Endothelial cell of umbilical vein (primary cell): ENCODE data around the gene DNAAF3. TPM values are rescaled to one million over a fixed set of nuclear protein-coding genes. Genes with fewer than 3 reads are reported as not detected.

ENCODE experiments used
- BruUV-seq: library from RNA; stranded (reverse); fragments of 400-500 nt; replicated peaks from 2 replicates; lab custom pipeline; 2021; lab: Mats Ljungman, UMichigan
- CTCF ChIA-PET: fragments of 300-600, 350-600 bp; sonication (Branson Sonifier 250); formaldehyde crosslinking; loops from one replicate; lab custom pipeline; 2021; ENCODE audit warnings: antibody characterized with exemption, inconsistent platforms; lab: Charles Lee
- POLR2A ChIA-PET: fragments of 300-600, 350-600 bp; sonication (Branson Sonifier 250); formaldehyde crosslinking; loops from one replicate; lab custom pipeline; 2021; ENCODE audit warnings: antibody characterized with exemption, inconsistent platforms; lab: Charles Lee
- DNase-seq: peaks from one replicate; pipeline ENCODE4 v3.0.0-alpha.2; 2011; ENCODE audit warnings: low read depth, low spot score
- FAIRE-seq: peaks from 2 replicates; lab custom pipeline; 2011; peaks lifted over from hg19 to GRCh38; lab: Jason Lieb, UNC
- H2AFZ ChIP-seq: 2 replicates; pipeline ENCODE4 v1.6.0; 2012; ENCODE audit warnings: low read depth, low read length, control low read depth, inconsistent platforms
- H3K27ac ChIP-seq: 2 replicates; pipeline ENCODE4 v1.5.1; 2011; ENCODE audit warnings: low read depth, mild to moderate bottlenecking, control low read depth, low read length, moderate library complexity; ENCODE audit not compliant: insufficient read depth
- H3K27me3 ChIP-seq, 2 experiments: 2 replicates each; pipeline versions ENCODE4 v1.6.0 to v1.6.1; 2011; ENCODE audit warnings: low read length in 2 of 2, mixed read lengths in 1 of 2; ENCODE audit not compliant: control insufficient read depth in 2 of 2, insufficient read depth in 2 of 2
- H3K36me3 ChIP-seq, 2 experiments: 2 replicates in 1 of 2; 3 replicates in 1 of 2; pipeline ENCODE4 v1.5.1; 2011; ENCODE audit warnings: low read length in 2 of 2, mild to moderate bottlenecking in 1 of 2, moderate library complexity in 1 of 2; ENCODE audit not compliant: control insufficient read depth in 2 of 2, insufficient read depth in 2 of 2; ENCODE audit errors: extremely low read depth in 1 of 2
- H3K4me1 ChIP-seq: 3 replicates; pipeline ENCODE4 v1.5.1; 2011; ENCODE audit warnings: mild to moderate bottlenecking, low read length; ENCODE audit not compliant: control insufficient read depth, insufficient read depth; ENCODE audit errors: extremely low read depth
- H3K4me2 ChIP-seq: 2 replicates; pipeline ENCODE4 v1.6.1; 2011; ENCODE audit warnings: low read length, control low read depth, mixed read lengths; ENCODE audit not compliant: insufficient read depth
- H3K4me3 ChIP-seq, 3 experiments: fragments of 200-600 bp in 1 of 3; sonication (generic), shearing (Covaris generic) in 1 of 3; replicated peaks in 1 of 3; 2 replicates each; pipeline ENCODE4 v1.5.1; 2011 to 2016; ENCODE audit warnings: control low read depth in 3 of 3, low read length in 3 of 3, mild to moderate bottlenecking in 2 of 3, inconsistent platforms in 1 of 3, low read depth in 1 of 3, moderate library complexity in 1 of 3; ENCODE audit not compliant: insufficient read depth in 1 of 3
- H3K79me2 ChIP-seq: 2 replicates; pipeline ENCODE4 v1.6.0; 2012; ENCODE audit warnings: low read length, inconsistent platforms; ENCODE audit not compliant: control insufficient read depth, insufficient read depth
- H3K9ac ChIP-seq: replicated peaks from 2 replicates; pipeline ENCODE3; 2011; ENCODE audit warnings: low read length, control low read depth; ENCODE audit not compliant: insufficient read depth; ENCODE audit errors: extremely low read depth
- H3K9me1 ChIP-seq: replicated peaks from 3 replicates; pipeline ENCODE4 v1.6.0; 2011; ENCODE audit warnings: mild to moderate bottlenecking, low read length; ENCODE audit not compliant: control insufficient read depth, insufficient read depth; ENCODE audit errors: extremely low read depth
- H3K9me3 ChIP-seq: replicated peaks from 2 replicates; pipeline ENCODE4 v1.5.1; 2012; ENCODE audit warnings: low read length, inconsistent platforms; ENCODE audit not compliant: control insufficient read depth, insufficient read depth
- H4K20me1 ChIP-seq: replicated peaks from 2 replicates; pipeline ENCODE3; 2011; ENCODE audit warnings: mild to moderate bottlenecking, low read length; ENCODE audit not compliant: control insufficient read depth, insufficient read depth; ENCODE audit errors: extremely low read depth
- EZH2 ChIP-seq: IDR thresholded peaks from 2 replicates; pipeline ENCODE4 v1.6.1; 2012; ENCODE audit warnings: borderline replicate concordance, low read depth, mild to moderate bottlenecking, moderate library complexity, low read length, inconsistent platforms; ENCODE audit not compliant: severe bottlenecking
- FOS ChIP-seq: IDR thresholded peaks from 2 replicates; pipeline ENCODE4 v1.6.1; 2011; ENCODE audit warnings: mild to moderate bottlenecking, low read length, moderate library complexity, borderline replicate concordance; ENCODE audit not compliant: insufficient read depth
- GATA2 ChIP-seq: IDR thresholded peaks from 2 replicates; pipeline ENCODE4 v1.7.0; 2011; ENCODE audit warnings: low read depth, mild to moderate bottlenecking, moderate library complexity, mixed read lengths, low read length; ENCODE audit not compliant: insufficient read length, insufficient read depth
- JUN ChIP-seq: IDR thresholded peaks from 2 replicates; pipeline ENCODE4 v1.6.1; 2011; ENCODE audit warnings: borderline replicate concordance, low read depth; ENCODE audit not compliant: insufficient read length, insufficient read depth
- MAX ChIP-seq: IDR thresholded peaks from 2 replicates; pipeline ENCODE4 v1.6.1; 2011; ENCODE audit not compliant: insufficient read depth, insufficient read length
- POLR2A ChIP-seq: IDR thresholded peaks from 2 replicates; pipeline ENCODE4 v1.6.1; 2012; ENCODE audit warnings: low read depth, mild to moderate bottlenecking, control low read depth, low read length
- POLR2AphosphoS5 ChIP-seq: IDR thresholded peaks from 2 replicates; pipeline ENCODE4 v1.6.1; 2012; ENCODE audit warnings: low read depth, mild to moderate bottlenecking, control low read depth, low read length, moderate library complexity; ENCODE audit not compliant: insufficient read depth
- dilution Hi-C: fragments of 300-500 bp; cut with MboI; formaldehyde crosslinking; loops from one replicate; pipeline ENCODE4 v1.15.0; 2019; ENCODE audit warnings: low sequenced_read_pairs; ENCODE audit not compliant: extremely low pct_ligation_motif_present
- intact Hi-C: fragments of 100-400 bp; cut with micrococcal nuclease; formaldehyde crosslinking; loops from one replicate; pipeline ENCODE4 v1.10.0; 2022
- microRNA-seq: library from miRNA; unstranded; fragments of <30 nt; microRNA quantifications from one replicate; pipeline ENCODE4 v1.2.0, GENCODE V29; 2021; ENCODE audit warnings: borderline number of aligned reads, borderline replicate concordance
- polyA plus RNA-seq, 4 experiments: library from polyadenylated mRNA; depleted of rRNA in 3 of 4; stranded (reverse) in 3 of 4; unstranded in 1 of 4; fragments of >200 nt; gene quantifications; 2 replicates each; pipeline versions ENCODE4 v1.2.1 to v1.2.3, GENCODE V29; 2011 to 2012; ENCODE audit warnings: missing spikeins in 1 of 4
- small RNA-seq: library from RNA; depleted of rRNA; stranded (forward); fragments of <200 nt; gene quantifications from one replicate; pipeline ENCODE3, GENCODE V24; 2012; ENCODE audit warnings: low replicate concordance, low read depth; ENCODE audit not compliant: insufficient read depth, insufficient read length
- total RNA-seq: library from RNA; stranded (reverse); gene quantifications from 2 replicates; pipeline ENCODE4 v1.2.3, GENCODE V29; 2021
- TF ChIP-seq, protein P1 (sequence below), 2 donors: IDR thresholded peaks; 1 replicate in 1 of 2; 2 replicates in 1 of 2; pipeline ENCODE4 v1.5.1; 2011; ENCODE audit warnings: low read length in 2 of 2, mild to moderate bottlenecking in 2 of 2, moderate library complexity in 2 of 2, control low read depth in 1 of 2, inconsistent platforms in 1 of 2, low read depth in 1 of 2; ENCODE audit not compliant: insufficient read depth in 1 of 2; ENCODE audit errors: extremely low read depth in 1 of 2

DNAAF3 gene
- total and polyA plus RNA-seq, 2 donors (not counting 3 experiments of a cell fraction or from before 2014, with no cell fraction given) = 0.62 to 0.75 TPM

- Histone ChIP-seq H3K4me2 (no peak overlapping the region), H3K9ac (no peak overlapping the region), H3K9me3 (no peaks in the 10 kb centered on the region), H2AFZ (no peak overlapping the region), H3K9me1 (no peaks in the 10 kb centered on the region), H3K4me3 (no peak overlapping the region), H4K20me1 (no peaks in the 10 kb centered on the region), H3K79me2 (peaks cover 42% of the 10 kb centered on the region), H3K36me3 (peaks cover 2 to 4% of the 10 kb centered on the region in 2 experiments), H3K27ac (no peak overlapping the region), H3K27me3 (no peaks in the 10 kb centered on the region), H3K4me1 (no peaks in the 10 kb centered on the region)
- ChIA-PET POLR2A (no interaction called here), CTCF (no interaction called here)
- FAIRE-seq (no peak), DNase-seq (no peak)
- BruUV-seq = no TSS peak
- TF ChIP-seq EZH2 (no peak), JUN (no peak), FOS (no peak), POLR2A (no peak), MAX (no peak), GATA2 (no peak), POLR2AphosphoS5 (no peak)
- TF ChIP-seq, protein P1, sequence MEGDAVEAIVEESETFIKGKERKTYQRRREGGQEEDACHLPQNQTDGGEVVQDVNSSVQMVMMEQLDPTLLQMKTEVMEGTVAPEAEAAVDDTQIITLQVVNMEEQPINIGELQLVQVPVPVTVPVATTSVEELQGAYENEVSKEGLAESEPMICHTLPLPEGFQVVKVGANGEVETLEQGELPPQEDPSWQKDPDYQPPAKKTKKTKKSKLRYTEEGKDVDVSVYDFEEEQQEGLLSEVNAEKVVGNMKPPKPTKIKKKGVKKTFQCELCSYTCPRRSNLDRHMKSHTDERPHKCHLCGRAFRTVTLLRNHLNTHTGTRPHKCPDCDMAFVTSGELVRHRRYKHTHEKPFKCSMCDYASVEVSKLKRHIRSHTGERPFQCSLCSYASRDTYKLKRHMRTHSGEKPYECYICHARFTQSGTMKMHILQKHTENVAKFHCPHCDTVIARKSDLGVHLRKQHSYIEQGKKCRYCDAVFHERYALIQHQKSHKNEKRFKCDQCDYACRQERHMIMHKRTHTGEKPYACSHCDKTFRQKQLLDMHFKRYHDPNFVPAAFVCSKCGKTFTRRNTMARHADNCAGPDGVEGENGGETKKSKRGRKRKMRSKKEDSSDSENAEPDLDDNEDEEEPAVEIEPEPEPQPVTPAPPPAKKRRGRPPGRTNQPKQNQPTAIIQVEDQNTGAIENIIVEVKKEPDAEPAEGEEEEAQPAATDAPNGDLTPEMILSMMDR (IDR thresholded peaks at IDR 0.05; ENCODE audit: extremely low read depth in 1 of 2, insufficient read depth in 1 of 2, low read depth in 1 of 2, low read length in 2 of 2) = no peak
- intact Hi-C loops = no loop called here
- dilution Hi-C loops = no loop called here
These were observed 56.7 kb downstream of the DNAAF3 start for GRCh38 chr19:55109527-55110291.

Small RNAs within 50 kb of the gene (microRNA-seq; reads per million reads assigned to microRNA genes)
- not detected for gene MIR7975

Small RNAs within 50 kb of the gene (small RNA-seq; reads per million reads assigned to genes)
- gene MIR7975 (not detected), gene RF01210 (not detected)

Other genes starting within 250 kb of the DNAAF3 start
- not detected in 2 replicates for gene NLRP7, start 219.1 kb downstream of the DNAAF3 start, total RNA-seq
- not detected in 2 replicates for gene NLRP7, start 219.1 kb downstream of the DNAAF3 start, polyA plus RNA-seq
- 7.2 and 12.6 TPM in 2 replicates for gene NLRP2, start 200.2 kb downstream of the DNAAF3 start, total RNA-seq
- 4.3 and 5.9 TPM in 2 replicates for gene NLRP2, start 200.2 kb downstream of the DNAAF3 start, polyA plus RNA-seq
- 0.27 and 0.28 TPM in 2 replicates for gene GP6, start 128.3 kb downstream of the DNAAF3 start, total RNA-seq
- 0.11 and 0.21 TPM in 2 replicates for gene GP6, start 128.3 kb downstream of the DNAAF3 start, polyA plus RNA-seq
- 14.0 and 19.6 TPM in 2 replicates for gene RDH13, start 103.5 kb downstream of the DNAAF3 start, total RNA-seq
- 8.7 and 9.5 TPM in 2 replicates for gene RDH13, start 103.5 kb downstream of the DNAAF3 start, polyA plus RNA-seq
- 18.1 and 28.9 TPM in 2 replicates for gene EPS8L1, start 90.7 kb downstream of the DNAAF3 start, total RNA-seq
- gene EPS8L1, start 90.7 kb downstream of the DNAAF3 start, polyA plus RNA-seq = 13.8 and 15.9 TPM in 2 replicates
- gene PPP1R12C, start 49.0 kb downstream of the DNAAF3 start, total RNA-seq = 137 and 149 TPM in 2 replicates
- gene PPP1R12C, start 49.0 kb downstream of the DNAAF3 start, polyA plus RNA-seq = 69.5 and 86.4 TPM in 2 replicates
- gene TNNT1, start 17.4 kb downstream of the DNAAF3 start, total RNA-seq = 0.51 and 0.92 TPM in 2 replicates
- 0.18 and 0.22 TPM in 2 replicates for gene TNNT1, start 17.4 kb downstream of the DNAAF3 start, polyA plus RNA-seq
- not detected in 2 replicates for gene TNNI3, start 8.9 kb downstream of the DNAAF3 start, total RNA-seq
- gene TNNI3, start 8.9 kb downstream of the DNAAF3 start, polyA plus RNA-seq = not detected in 2 replicates
- gene SYT5, start 13.7 kb upstream of the DNAAF3 start, total RNA-seq = 0.42 TPM in 1 of 2 replicates, not detected in the other
- not detected in 2 replicates for gene SYT5, start 13.7 kb upstream of the DNAAF3 start, polyA plus RNA-seq
- 0.51 and 1.00 TPM in 2 replicates for gene PTPRH, start 42.9 kb upstream of the DNAAF3 start, total RNA-seq
- 0.10 and 0.14 TPM in 2 replicates for gene PTPRH, start 42.9 kb upstream of the DNAAF3 start, polyA plus RNA-seq
- 4.1 and 5.4 TPM in 2 replicates for gene TMEM86B, start 62.1 kb upstream of the DNAAF3 start, total RNA-seq
- 4.5 and 5.8 TPM in 2 replicates for gene TMEM86B, start 62.1 kb upstream of the DNAAF3 start, polyA plus RNA-seq
- gene PPP6R1, start 92.4 kb upstream of the DNAAF3 start, total RNA-seq = 68.3 and 71.8 TPM in 2 replicates
- 35.7 and 36.0 TPM in 2 replicates for gene PPP6R1, start 92.4 kb upstream of the DNAAF3 start, polyA plus RNA-seq
- gene HSPBP1, start 113.5 kb upstream of the DNAAF3 start, total RNA-seq = 30.4 and 38.5 TPM in 2 replicates
- gene HSPBP1, start 113.5 kb upstream of the DNAAF3 start, polyA plus RNA-seq = 47.5 and 60.3 TPM in 2 replicates
- gene BRSK1, start 117.4 kb upstream of the DNAAF3 start, total RNA-seq = 0.44 and 0.46 TPM in 2 replicates
- 0.33 and 0.68 TPM in 2 replicates for gene BRSK1, start 117.4 kb upstream of the DNAAF3 start, polyA plus RNA-seq
- not detected in 2 replicates for gene TMEM150B, start 158.7 kb upstream of the DNAAF3 start, total RNA-seq
- gene TMEM150B, start 158.7 kb upstream of the DNAAF3 start, polyA plus RNA-seq = not detected in 2 replicates
- gene KMT5C, start 173.3 kb upstream of the DNAAF3 start, total RNA-seq = 11.4 and 13.5 TPM in 2 replicates
- 7.2 and 11.6 TPM in 2 replicates for gene KMT5C, start 173.3 kb upstream of the DNAAF3 start, polyA plus RNA-seq
- gene COX6B2, start 188.1 kb upstream of the DNAAF3 start, total RNA-seq = not detected in 2 replicates
- gene COX6B2, start 188.1 kb upstream of the DNAAF3 start, polyA plus RNA-seq = not detected in 2 replicates
- gene GARIN5B, start 196.6 kb upstream of the DNAAF3 start, total RNA-seq = not detected in 2 replicates
- not detected in 2 replicates for gene GARIN5B, start 196.6 kb upstream of the DNAAF3 start, polyA plus RNA-seq
- gene IL11, start 203.8 kb upstream of the DNAAF3 start, total RNA-seq = not detected in 2 replicates
- gene IL11, start 203.8 kb upstream of the DNAAF3 start, polyA plus RNA-seq = 0.11 TPM in 1 of 2 replicates, not detected in the other
- not detected in 2 replicates for gene TMEM190, start 210.2 kb upstream of the DNAAF3 start, total RNA-seq
- not detected in 2 replicates for gene TMEM190, start 210.2 kb upstream of the DNAAF3 start, polyA plus RNA-seq
- gene TMEM238, start 217.7 kb upstream of the DNAAF3 start, total RNA-seq = 0.35 TPM in 1 of 2 replicates, not detected in the other
- 0.18 TPM in 1 of 2 replicates, not detected in the other for gene TMEM238, start 217.7 kb upstream of the DNAAF3 start, polyA plus RNA-seq
- gene RPL28, start 219.3 kb upstream of the DNAAF3 start, total RNA-seq = 1,738 and 1,872 TPM in 2 replicates
- 3,435 and 4,297 TPM in 2 replicates for gene RPL28, start 219.3 kb upstream of the DNAAF3 start, polyA plus RNA-seq
- 244 and 257 TPM in 2 replicates for gene UBE2S, start 241.2 kb upstream of the DNAAF3 start, total RNA-seq
- 176 and 183 TPM in 2 replicates for gene UBE2S, start 241.2 kb upstream of the DNAAF3 start, polyA plus RNA-seq